ENCODE measurements around the gene LIMD2. TPM values are rescaled to one million over a fixed set of nuclear protein-coding genes. Genes with fewer than 3 reads are reported as not detected.

LIMD2 gene
- total RNA-seq = 10 to 100 TPM in 2 of 4 donors, 1 to 10 TPM in 2; 5.3 to 30.7 (median 12.2) TPM

DNA sequence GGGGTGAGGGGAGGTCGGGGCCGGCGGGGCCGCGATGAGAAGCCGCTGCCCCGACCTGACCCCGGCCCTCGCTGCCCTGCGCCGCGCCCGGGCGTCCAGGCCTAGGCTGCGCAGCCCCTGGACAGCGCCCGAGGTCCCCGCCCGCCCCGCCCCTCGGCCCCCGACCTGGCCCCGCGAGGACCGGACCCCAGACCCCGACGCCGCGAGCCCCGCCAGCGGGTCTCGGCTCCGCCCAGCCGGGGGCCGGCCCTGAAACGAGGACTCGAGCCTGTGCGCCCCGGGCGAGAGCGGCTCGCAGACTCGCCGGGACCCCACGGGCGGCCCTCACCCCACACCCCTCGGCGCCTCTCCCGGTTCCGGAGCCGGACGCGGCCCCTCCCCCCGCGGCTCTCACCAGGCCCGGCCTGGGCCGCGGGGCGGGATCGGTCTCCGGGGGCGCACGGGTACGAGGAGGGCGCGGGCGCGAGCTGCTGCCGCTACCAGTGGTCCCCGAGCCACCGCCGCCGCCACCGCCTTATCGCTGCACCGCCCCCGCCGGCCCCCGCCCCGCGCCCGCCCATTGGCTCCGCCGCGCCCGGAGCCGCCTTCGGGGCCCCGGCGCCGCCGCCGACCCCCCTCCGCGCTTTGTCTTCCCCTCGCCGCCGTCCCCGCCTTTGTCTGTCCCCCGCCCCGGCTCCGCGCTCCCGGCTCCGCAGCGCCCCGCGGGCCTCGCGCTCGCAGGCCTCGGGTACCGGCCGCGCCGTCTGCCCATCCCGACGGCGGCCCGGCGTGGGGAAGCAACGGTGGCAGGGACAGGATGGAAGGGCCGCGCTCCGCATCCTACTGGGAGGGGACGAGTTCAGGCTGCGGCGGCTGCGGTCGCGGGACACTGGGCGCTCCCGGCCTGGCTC, at the start of gene LIMD2:
TSS of gene LIMD2 (minus strand) at position 488 of the 890 bp plus-strand sequence. CDS start 827 bp downstream, outside the sequence.
- Histone ChIP-seq H3K4me3 (peak within 1 kb of the TSS; percentile 36 to 68 (median 56)), H3K36me3 (no peaks in the 10 kb centered on the region), H3K9me3 (no peaks in the 10 kb centered on the region), H3K4me1 (peaks cover 7 to 41% (median 29%) of the 10 kb centered on the region in 4 donors), H3K27me3 (peaks cover 15% of the 10 kb centered on the region), H3K27ac (peak within 1 kb of the TSS; percentile 83 to 87 (median 84))
- DNase-seq = peak; percentile 70
- peak in 2 of 3 donors; percentile 9 to 13 for TF ChIP-seq POLR2AphosphoS5 (IDR thresholded peaks at IDR 0.05)
- TF ChIP-seq POLR2A (IDR thresholded peaks at IDR 0.05) = no peak
- WGBS, 2 donors (ENCODE audit: low coverage in 1 of 2) = 1% methylated on average over 32 of the region's 133 CpGs; no CpG with 5 or more reads in 1 of the 2 donors
- intact Hi-C loops (cut with DNase I; ENCODE audit: low total_unique reads) (loop anchor here (10.0 kb wide), 1 partner anchor 75 kb away; the partner anchor contains the start of gene MAP3K3), in situ Hi-C loops (cut with MboI; ENCODE audit: low pct_ligation_motif_present in 1 of 4, low pct_unique_long_range_greater_than_20kb in 1 of 4, low sequenced_read_pairs in 3 of 4) (no loop called here)

DNA sequence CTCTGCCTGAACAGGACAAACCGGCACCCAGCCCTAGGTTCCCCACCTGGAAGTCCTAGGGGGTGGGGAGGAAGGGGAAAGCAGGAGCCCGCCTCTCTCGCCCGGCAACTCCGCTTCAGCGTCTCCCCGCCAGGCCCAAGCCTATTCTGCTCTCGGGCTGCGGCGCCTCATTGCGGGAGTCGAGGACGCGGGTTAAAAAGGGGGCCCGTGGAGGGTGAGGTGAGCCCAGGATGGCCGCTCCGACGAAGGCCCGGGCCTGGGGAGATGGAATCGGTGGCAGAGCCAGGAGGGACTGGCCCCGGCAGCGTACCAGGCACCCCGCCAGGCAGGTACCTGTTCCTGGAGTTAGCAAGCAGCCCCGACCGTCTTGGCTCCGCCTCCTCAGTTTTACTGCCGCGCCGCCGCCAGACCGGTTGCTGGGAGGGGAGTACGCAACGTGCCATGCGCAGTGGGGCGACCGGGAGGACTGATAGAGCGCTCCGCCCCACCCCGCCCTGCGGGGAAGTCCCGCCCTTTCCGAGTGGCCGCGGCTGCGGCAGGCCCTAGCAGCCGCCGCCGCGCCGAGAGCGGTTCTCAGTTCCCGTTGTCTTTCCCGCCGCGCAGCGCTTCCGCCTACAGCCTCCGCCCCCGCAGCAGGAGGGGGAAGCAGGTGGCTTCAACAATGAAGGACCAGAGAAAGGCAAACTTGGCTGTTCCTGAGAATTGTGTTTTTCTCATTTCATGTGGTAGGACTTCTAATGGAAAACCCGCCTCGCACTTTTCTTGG, 41.7 kb upstream of the LIMD2 start, which contains the start of gene STRADA:
TSS of gene STRADA (minus strand) at position 392 of the 766 bp plus-strand sequence. CDS start 13,430 bp downstream, outside the sequence.
- 0% methylated on average over 2 to 51 of the region's 61 CpGs for WGBS, 2 donors (ENCODE audit: low coverage in 1 of 2)
- peak within 1 kb of the TSS; percentile 77 to 99 (median 86) for H3K4me3 ChIP-seq
- intact Hi-C loops (cut with DNase I; ENCODE audit: low total_unique reads) (no loop called here), in situ Hi-C loops (cut with MboI; ENCODE audit: low pct_ligation_motif_present in 1 of 4, low pct_unique_long_range_greater_than_20kb in 1 of 4, low sequenced_read_pairs in 3 of 4) (no loop called here)
- H3K27me3 ChIP-seq = no peaks in the 10 kb centered on the region
- H3K36me3 ChIP-seq = peaks cover 0 to 11% (median 5%) of the 10 kb centered on the region in 4 donors
- no peaks in the 10 kb centered on the region for H3K9me3 ChIP-seq
- H3K27ac ChIP-seq = peak within 1 kb of the TSS; percentile 97 to 100 (median 99)
- peaks cover 0 to 18% (median 7%) of the 10 kb centered on the region in 4 donors for H3K4me1 ChIP-seq
- DNase-seq = peak; percentile 99
- no peak for TF ChIP-seq EP300 (IDR thresholded peaks at IDR 0.05; ENCODE audit: low read depth)
- TF ChIP-seq POLR2A (IDR thresholded peaks at IDR 0.05) = peak; percentile 95
- peak; percentile 86 to 96 (median 94) for TF ChIP-seq POLR2AphosphoS5 (IDR thresholded peaks at IDR 0.05)
- peak in 1 of 5 experiments; percentile 15 for TF ChIP-seq CTCF (IDR thresholded peaks at IDR 0.05)

DNA sequence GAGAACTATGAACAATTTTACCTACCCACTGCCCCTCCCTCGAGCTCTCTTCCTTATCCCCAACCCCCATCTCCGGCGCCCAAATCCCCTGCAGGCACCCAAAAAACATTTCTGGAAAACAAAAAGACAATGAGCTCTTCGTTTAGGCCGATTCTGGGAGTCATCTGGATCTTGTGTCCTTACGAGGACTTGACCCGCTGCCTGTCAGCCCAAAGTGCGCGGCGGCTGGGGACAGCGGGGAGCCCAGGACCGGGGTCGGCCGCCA, 41.1 kb upstream of the LIMD2 start:
- DNase-seq = peak; percentile 61
- peaks cover 0 to 7% (median 3%) of the 10 kb centered on the region in 4 donors for H3K36me3 ChIP-seq
- WGBS, 2 donors (ENCODE audit: low coverage in 1 of 2) = 1% methylated on average over 14 of the region's 14 CpGs; no CpG with 5 or more reads in 1 of the 2 donors
- intact Hi-C loops (cut with DNase I; ENCODE audit: low total_unique reads) (no loop called here), in situ Hi-C loops (cut with MboI; ENCODE audit: low pct_ligation_motif_present in 1 of 4, low pct_unique_long_range_greater_than_20kb in 1 of 4, low sequenced_read_pairs in 3 of 4) (no loop called here)
- H3K4me3 ChIP-seq = peak overlapping the region; percentile 77 to 99 (median 86)
- peaks cover 0 to 18% (median 7%) of the 10 kb centered on the region in 4 donors for H3K4me1 ChIP-seq
- no peak for TF ChIP-seq CTCF (IDR thresholded peaks at IDR 0.05)
- no peak for TF ChIP-seq POLR2A (IDR thresholded peaks at IDR 0.05)
- no peak for TF ChIP-seq EP300 (IDR thresholded peaks at IDR 0.05; ENCODE audit: low read depth)
- no peak for TF ChIP-seq POLR2AphosphoS5 (IDR thresholded peaks at IDR 0.05)
- no peaks in the 10 kb centered on the region for H3K9me3 ChIP-seq
- H3K27ac ChIP-seq = peak overlapping the region; percentile 97 to 100 (median 99)
- H3K27me3 ChIP-seq = no peaks in the 10 kb centered on the region

DNA sequence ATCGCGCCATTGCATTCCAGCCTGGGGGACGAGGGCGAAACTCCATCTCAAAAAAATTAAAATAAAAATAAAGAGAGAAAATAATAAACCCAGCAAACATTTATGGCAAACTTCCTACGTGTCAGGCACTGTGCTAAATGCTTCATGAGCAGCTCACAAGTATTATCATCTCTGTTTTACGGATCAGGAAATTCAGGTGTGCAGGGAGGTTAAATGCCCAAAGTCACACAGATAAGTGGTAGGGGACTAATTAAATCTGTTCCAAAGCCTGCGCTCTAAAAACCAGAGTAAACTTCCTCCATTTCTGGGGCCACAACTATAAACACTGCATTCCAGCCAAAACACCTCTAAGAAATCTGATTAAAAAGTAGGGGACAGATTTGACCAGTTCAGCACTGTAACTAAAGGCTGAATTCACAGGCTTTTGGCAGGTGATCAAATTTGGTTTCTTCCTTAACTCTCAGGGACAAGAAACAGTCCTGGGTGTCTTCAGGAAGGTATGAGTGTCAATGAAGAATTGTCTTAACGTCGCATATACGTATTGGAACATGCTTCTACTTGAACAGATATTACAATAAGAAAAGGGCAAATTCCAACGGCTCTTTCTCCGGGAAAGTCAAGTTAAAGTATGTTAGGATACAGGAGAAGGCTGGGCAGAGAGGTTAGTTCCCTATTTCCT, 40.7 kb upstream of the LIMD2 start:
- no peak for DNase-seq
- peak overlapping the region; percentile 77 to 99 (median 86) for H3K4me3 ChIP-seq
- H3K9me3 ChIP-seq = no peaks in the 10 kb centered on the region
- H3K36me3 ChIP-seq = peaks cover 0 to 3% (median under 1%) of the 10 kb centered on the region in 4 donors
- in situ Hi-C loops (cut with MboI; ENCODE audit: low pct_ligation_motif_present in 1 of 4, low pct_unique_long_range_greater_than_20kb in 1 of 4, low sequenced_read_pairs in 3 of 4) = no loop called here
- peak overlapping the region; percentile 97 to 100 (median 99) for H3K27ac ChIP-seq
- TF ChIP-seq EP300 (IDR thresholded peaks at IDR 0.05; ENCODE audit: low read depth) = no peak
- TF ChIP-seq CTCF (IDR thresholded peaks at IDR 0.05) = peak in 1 of 5 experiments; percentile 7
- no peaks in the 10 kb centered on the region for H3K27me3 ChIP-seq
- H3K4me1 ChIP-seq = peaks cover 0 to 18% (median 7%) of the 10 kb centered on the region in 4 donors
- 29 to 46% methylated on average over 10 to 12 of the region's 12 CpGs for WGBS, 2 donors (ENCODE audit: low coverage in 1 of 2)
- intact Hi-C loops (cut with DNase I; ENCODE audit: low total_unique reads) = no loop called here

Measured in transverse colon (tissue), 4 donors.